ENCODE measurements around the gene TMEM266. TPM values are rescaled to one million over a fixed set of nuclear protein-coding genes. Genes with fewer than 3 reads are reported as not detected.

The TMEM266 gene
- total RNA-seq, 1 donor from 2014 or later, result 1.8 TPM

DNA sequence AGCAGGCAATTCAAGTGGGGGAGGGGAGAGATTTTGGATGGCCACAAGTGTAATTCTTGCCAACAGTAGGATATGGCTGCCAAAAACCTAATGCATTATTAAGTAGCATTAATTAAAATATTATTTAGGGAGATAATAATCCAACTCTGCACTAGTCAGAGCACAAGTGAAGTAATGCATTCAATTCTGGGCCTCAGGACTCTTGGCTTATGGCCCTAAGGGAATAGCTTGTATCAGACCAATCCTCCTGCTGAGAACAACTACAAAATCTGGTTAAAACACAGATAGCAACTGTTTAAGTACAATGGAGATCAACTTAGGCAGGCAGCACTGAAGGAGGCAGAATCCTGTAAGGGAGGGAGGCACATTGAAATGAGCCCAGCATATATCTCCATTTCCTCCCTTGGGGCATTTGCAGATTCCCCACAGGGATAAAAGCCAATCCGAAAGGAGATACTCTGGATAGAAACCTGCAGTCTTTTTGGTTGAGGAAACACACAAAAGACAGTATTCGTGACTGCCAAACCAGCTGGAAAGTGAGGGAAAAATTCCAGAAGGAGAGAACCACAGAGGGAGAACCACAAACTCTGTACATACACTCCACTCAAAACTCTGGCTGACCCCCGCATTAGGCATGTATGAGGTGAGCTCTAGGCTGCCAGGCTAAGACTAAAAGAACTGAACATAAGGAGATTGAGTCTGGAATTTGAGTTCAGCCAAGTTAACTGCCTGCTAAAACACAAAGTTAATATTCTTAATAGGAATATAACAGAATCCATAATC, 194.1 kb downstream of the TMEM266 start:
- peaks cover 9% of the 10 kb centered on the region for H3K9me3 Mint-ChIP-seq
- no peak for DNase-seq (ENCODE audit: low spot score in 2 of 2, unreplicated experiment in 2 of 2)

More for the DNA sequence above, 194.1 kb downstream of the TMEM266 start:
- Mint-ChIP-seq H3K27me3 (ENCODE audit: low read depth) (no peaks in the 10 kb centered on the region), H3K36me3 (peaks cover 41% of the 10 kb centered on the region), H3K27ac (no peak overlapping the region), H3K4me3 (no peak overlapping the region), H3K4me1 (no peaks in the 10 kb centered on the region)
- TF ChIP-seq, protein P1, sequence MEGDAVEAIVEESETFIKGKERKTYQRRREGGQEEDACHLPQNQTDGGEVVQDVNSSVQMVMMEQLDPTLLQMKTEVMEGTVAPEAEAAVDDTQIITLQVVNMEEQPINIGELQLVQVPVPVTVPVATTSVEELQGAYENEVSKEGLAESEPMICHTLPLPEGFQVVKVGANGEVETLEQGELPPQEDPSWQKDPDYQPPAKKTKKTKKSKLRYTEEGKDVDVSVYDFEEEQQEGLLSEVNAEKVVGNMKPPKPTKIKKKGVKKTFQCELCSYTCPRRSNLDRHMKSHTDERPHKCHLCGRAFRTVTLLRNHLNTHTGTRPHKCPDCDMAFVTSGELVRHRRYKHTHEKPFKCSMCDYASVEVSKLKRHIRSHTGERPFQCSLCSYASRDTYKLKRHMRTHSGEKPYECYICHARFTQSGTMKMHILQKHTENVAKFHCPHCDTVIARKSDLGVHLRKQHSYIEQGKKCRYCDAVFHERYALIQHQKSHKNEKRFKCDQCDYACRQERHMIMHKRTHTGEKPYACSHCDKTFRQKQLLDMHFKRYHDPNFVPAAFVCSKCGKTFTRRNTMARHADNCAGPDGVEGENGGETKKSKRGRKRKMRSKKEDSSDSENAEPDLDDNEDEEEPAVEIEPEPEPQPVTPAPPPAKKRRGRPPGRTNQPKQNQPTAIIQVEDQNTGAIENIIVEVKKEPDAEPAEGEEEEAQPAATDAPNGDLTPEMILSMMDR (IDR thresholded peaks at IDR 0.05; ENCODE audit: unreplicated experiment), result no peak

Other genes starting within 250 kb of the TMEM266 start
- gene UBE2Q2, start 216.5 kb upstream of the TMEM266 start, total RNA-seq, result 30.1 to 32.0 TPM (median 31.6 TPM) in 3 replicates
- gene FBXO22, start 156.1 kb upstream of the TMEM266 start, total RNA-seq, result 38.1 to 40.6 TPM (median 38.3 TPM) in 3 replicates
- 7.6 to 8.7 TPM (median 7.6 TPM) in 3 replicates for gene NRG4, start 47.6 kb upstream of the TMEM266 start, total RNA-seq